ENCODE measurements around the gene MBD3.
"Not testable (repeated sequence)": the region's sequence is repeated elsewhere in the genome, so short reads cannot be mapped to it uniquely, and the experiment has no call there.

MBD3 gene

GRCh38 chr19:1533510-1534150, 59.0 kb downstream of the MBD3 start:
- DNase-seq, result no peak

- DNase-seq, result no peak
Observed at GRCh38 chr19:1532003-1532402, 60.7 kb downstream of the MBD3 start.

- no peak for DNase-seq
Observed at GRCh38 chr19:1531587-1531986, 61.1 kb downstream of the MBD3 start.

- DNase-seq, result not testable (repeated sequence)
Observed at GRCh38 chr19:1530856-1531255, 61.8 kb downstream of the MBD3 start.

GRCh38 chr19:1529430-1529816, 63.2 kb downstream of the MBD3 start:
- no peak for DNase-seq

- DNase-seq, result no peak
Observed at GRCh38 chr19:1528596-1529429, 63.9 kb downstream of the MBD3 start.

GRCh38 chr19:1527650-1528309, 64.9 kb downstream of the MBD3 start:
- DNase-seq, result no peak

- DNase-seq, result no peak
Observed at GRCh38 chr19:1526979-1527649, 65.6 kb downstream of the MBD3 start.

GRCh38 chr19:1526066-1526778, 66.4 kb downstream of the MBD3 start:
- DNase-seq, result no peak

GRCh38 chr19:1525343-1525742, 67.3 kb downstream of the MBD3 start:
- no peak for DNase-seq

GRCh38 chr19:1524972-1525325, 67.7 kb downstream of the MBD3 start:
- no peak for DNase-seq

GRCh38 chr19:1524287-1524971, 68.2 kb downstream of the MBD3 start:
- no peak for DNase-seq
